A204.1 (cell line): Measurements from ENCODE around the gene CFLAR.

Experiments used
- FAIRE-seq: peaks from 2 replicates; lab custom pipeline; 2012; peaks lifted over from hg19 to GRCh38; lab: Jason Lieb, UNC

CFLAR gene

DNA sequence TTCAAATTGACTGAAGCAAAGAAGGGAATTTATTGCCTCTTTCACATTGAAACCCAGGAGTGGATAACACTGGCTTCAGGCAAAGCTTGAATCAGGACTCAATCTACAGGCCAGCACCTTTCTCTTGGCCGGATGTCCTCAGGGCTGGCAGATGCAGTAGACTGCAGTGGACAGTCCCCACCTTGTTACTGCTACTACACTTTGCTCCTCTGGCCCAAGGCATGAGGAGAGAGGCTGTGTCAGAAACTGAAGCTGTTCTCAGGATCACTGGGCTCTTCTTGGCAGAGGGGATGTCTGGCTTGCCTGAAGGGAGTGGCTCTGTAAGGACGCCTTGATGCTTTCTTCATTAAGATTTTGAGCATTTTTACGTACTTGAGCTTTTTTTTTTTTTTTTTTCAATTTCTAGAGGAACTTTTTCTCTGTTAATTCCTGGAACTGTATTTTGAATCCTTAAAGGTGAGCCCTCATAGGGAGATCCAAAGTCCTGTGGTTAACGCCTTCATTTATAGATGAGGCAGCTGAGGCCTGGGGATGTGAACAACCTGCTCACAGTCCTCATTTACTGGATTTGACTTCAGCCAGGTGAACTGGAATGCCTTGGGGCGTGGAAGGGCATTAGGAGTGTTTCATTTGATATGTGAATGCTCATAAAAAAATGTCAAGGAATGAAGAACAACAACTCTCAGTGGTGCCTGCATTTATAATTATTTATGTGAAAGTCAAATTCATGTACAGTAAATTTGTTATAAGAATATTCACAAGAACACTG lies 103.5 kb downstream of the CFLAR start:
- FAIRE-seq: no peak

DNA sequence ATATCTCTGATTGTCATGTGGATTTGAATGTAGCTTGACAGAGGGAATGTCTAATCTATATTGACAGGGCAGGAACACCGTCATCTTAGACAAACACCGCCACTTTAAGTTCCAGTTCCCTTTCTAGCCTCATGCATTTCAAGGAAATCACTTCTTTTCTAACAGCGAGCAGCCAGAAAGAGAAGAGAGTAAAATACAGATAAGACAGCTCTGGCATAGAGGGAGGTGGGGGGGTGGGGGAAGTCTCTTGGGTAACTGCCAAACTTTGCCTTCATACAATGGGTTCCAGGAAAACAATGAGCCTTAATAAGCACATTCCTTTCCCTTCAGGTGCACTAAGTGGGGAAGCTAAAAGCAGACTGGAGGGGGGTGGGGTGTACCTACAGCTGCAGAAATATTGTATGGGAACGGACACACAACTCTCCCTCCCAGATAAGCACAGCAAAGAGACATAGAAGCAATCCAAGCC lies 104.2 kb downstream of the CFLAR start:
- no peak for FAIRE-seq

DNA sequence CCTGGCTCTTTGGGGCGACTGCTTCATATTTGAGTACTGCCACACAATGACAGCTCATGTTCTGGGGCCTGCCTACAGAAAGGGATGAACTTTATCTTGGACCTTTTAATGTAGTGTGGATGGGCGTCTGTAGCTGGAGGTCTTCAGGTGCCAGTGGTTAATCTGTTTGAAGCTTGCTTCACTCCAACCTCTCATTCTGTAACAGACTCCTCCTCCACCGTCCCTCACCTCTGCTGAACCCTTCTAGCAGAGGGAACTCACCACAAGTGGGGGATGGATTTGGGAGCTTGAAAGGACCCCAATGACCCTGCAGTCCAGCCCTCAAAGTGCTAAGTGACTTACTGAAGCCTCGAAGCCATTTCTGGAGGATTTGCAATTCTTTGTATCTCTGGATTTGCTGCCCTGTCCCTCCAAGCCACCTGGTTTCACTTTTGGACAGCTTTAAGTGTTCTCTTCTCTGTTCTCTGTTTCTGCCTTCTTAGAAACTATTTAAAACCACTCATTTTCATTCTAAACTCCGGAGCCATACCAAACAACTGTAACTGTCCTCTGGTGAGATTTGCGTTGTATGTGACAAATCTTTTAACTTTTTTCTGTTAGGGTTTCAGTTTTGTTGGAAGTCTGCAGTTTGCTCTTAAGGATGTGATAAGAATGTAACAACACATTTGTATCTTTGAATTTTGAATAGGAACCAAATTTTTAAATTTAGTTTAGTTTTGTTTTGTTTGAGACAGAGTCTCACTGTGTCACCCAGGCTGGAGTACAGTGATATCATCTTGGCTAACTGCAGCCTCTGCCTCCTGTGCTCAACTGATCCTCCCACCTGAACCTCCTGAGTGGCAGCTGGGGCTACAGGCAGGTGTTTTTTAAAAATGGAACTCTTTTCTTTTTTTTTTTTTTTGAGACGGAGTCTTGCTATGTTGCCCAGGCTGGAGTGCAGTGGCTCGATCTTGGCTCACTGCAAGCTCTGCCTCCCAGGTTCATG lies 107.4 kb downstream of the CFLAR start:
- FAIRE-seq: no peak
